SU-DHL-6 (cell line): ENCODE results near the gene SMAD5.

Experiments used
- CTCF ChIP-seq: fragments of 200-600 bp; sonication (generic); IDR thresholded peaks from one replicate; pipeline ENCODE4 v1.5.1; 2017; ENCODE audit warnings: antibody characterized with exemption, mild to moderate bottlenecking, low read length, moderate library complexity; ENCODE audit not compliant: insufficient read depth, poor library complexity, severe bottlenecking
- EZH2phosphoT487 ChIP-seq: fragments of 200-600 bp; sonication (generic), shearing (Covaris generic); conservative IDR thresholded peaks from 2 replicates; pipeline ENCODE4 v1.6.1; 2018; ENCODE audit warnings: mild to moderate bottlenecking, antibody characterized with exemption, low read length, moderate library complexity, mixed read lengths

DNA sequence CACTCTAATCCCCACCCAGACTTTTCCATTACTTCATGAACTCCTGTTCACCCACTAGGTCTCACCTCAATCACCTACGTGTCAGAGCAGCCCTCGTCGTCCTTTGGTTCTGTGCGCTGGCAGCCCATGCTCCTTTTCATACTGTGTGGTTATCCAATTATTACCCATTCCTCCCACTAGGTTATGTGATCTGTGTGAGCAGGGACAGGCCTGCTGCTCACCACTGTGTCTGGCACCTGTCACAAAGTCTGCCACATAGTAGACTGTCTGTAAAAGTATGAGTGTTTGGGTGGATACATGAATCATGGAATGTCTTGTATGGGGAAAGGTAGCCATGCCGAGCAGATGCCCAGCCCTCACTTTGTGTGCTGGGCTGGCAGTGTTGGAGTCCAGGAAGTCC, 12.1 kb upstream of the SMAD5 start:
- TF ChIP-seq CTCF (no peak), EZH2phosphoT487 (no peak)
